Stimulated activated CD8-positive, alpha-beta memory T cell treated with anti-CD3 and anti-CD28 coated beads, Interleukin-7, amount 100 ng/mL, for 48 hours (primary cell): ENCODE measurements around the gene WWC2.

ENCODE experiments used
- DNase-seq, 2 donors: peaks; one replicate each; pipeline ENCODE4 v3.0.0-alpha.2; 2020; ENCODE audit warnings: low read depth in 1 of 2; ENCODE audit errors: extremely low read depth in 1 of 2

Gene WWC2

DNA sequence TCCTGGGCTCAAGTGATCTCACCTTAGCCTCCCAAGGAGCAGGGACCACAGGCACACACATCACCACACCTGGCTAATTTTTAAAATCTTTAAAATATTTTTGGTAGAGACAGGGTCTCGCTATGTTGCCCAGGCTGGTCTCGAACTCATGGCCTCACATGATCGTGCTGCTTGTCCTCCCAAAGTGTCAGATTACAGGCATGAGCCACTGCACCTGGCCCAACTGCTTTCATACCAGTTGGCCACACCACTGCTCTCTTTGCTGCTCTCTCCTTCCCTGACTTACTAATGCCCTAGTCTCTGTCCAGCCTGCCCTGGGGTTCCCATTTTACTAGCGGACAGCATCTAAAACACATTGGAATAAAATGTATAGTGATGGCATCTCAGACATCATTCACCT, 153.9 kb downstream of the WWC2 start:
- no peak for DNase-seq

DNA sequence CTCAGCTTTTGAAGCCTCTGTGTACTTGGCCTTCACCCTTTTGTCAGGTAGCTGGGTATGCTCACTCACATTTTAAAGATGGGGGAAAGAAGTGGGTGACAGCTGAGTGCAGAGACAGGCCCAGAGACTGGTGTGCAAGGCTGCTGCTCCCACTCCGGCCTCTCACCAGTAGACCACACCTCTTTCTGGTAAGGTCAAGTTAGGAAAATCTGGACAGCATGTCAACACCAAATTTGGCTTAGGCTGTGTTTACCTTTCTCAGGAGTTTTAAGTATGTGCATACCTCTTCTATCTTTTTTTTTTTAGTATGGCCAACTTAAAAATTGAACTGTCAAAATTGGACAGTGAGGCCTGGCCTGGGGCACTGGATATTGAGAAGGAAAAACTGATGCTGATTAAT, 154.4 kb downstream of the WWC2 start:
- DNase-seq: no peak

DNA sequence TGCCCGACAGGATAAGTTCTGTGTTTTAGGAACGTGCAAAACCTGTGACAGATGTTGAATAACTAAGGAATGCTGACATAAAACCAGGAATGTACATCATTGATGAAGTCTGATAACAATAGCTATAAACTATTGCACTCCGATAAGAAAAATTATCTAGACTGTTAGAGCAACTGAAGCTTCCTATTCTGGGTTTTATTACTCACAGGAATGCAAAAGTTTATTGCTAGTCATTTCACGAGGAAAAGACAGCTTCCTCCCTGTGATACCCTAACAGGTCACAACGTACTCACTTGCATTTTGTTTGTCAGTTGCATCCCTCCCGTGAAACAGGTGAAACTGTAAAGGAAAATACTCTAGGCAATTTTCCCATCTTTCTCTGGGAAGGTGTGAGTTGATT, 155.1 kb downstream of the WWC2 start:
- DNase-seq: no peak

DNA sequence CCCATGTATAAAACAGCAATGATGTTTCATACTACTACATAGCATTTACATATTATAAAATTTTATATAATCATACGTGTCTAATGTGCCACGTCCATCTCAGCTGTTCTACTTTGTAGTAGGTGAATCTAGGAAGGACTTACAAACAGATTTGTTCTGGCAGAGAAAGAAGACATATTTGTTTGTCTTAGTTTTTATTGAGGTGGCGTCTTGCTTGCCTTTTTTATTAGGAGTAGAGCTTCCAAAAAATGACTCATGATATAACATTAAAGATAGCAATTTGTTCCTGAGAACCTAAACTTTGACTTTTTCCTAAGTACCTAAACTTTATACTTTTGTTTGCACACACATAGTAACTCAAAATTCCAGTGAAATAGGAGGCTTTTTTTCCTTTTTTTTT, 156.4 kb downstream of the WWC2 start:
- DNase-seq: no peak

DNA sequence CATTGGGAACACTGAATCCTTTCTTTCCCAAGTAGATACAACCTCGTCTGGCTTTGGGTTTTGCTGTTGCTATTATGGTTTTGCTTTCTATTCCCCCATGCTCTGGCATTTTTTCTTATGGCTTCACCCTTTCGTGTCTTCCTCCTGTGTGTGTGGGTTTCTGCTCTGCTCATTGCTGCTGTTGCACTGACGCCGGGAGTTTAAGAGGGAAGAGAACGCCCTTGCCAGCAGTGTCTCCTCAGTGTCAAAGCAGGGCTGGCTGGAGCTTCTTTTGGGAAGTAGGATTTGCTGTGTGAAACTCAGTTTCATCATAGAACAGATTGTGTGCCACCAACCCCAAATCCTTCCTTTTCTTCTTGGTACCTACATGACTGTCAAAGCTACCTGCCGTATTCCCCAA, 157.3 kb downstream of the WWC2 start:
- DNase-seq: no peak

DNA sequence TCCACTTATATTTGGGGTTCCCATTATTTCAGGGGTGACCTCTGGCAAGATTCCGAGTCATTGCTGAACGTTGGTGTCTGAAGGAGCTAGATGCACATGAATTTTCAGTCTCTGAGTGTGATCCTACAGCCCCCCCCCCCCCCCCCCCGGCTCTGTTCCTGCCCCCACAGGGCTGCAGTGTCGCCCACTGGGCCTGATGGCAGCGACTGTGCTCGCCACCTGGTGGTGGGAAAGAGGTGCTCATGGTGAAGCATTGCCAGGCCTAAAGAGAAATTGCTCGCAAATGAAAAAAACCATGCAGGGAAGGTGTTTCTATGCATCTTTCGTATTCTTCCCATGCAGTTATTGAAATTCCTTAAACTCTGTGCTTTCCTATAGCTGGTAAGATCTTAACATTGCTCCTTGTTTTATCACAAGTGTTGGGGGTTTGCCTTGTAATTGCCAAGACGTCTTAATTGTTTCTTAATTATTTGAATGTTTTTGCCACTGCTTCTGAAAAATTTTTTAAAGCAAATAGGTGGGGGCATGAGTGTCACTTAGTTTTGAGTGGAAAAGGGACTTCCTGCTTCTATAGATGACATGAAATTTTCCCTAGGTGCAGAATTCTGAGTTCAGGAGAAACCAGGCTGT, 157.8 kb downstream of the WWC2 start:
- peak in 1 of 2 donors; percentile 11 for DNase-seq

DNA sequence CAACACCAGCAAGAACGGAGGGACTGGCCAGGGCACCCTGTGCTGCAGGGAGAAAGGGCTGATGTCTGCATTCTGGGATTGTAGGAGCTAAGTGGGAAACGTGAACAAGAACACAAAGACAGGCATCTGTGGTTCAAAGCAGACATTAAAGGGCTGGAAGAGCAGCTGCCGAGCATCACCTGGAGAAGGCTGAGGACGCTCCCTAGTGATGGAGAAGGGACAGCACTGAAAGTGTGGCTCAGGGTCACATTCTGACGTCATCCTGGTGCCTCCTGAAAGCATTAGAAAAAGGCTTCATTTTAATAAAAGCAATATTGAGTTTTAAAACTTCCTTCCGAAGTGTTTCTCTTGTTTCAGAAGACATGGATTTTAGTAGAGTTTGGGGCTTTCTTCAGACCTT, 158.8 kb downstream of the WWC2 start:
- no peak for DNase-seq

DNA sequence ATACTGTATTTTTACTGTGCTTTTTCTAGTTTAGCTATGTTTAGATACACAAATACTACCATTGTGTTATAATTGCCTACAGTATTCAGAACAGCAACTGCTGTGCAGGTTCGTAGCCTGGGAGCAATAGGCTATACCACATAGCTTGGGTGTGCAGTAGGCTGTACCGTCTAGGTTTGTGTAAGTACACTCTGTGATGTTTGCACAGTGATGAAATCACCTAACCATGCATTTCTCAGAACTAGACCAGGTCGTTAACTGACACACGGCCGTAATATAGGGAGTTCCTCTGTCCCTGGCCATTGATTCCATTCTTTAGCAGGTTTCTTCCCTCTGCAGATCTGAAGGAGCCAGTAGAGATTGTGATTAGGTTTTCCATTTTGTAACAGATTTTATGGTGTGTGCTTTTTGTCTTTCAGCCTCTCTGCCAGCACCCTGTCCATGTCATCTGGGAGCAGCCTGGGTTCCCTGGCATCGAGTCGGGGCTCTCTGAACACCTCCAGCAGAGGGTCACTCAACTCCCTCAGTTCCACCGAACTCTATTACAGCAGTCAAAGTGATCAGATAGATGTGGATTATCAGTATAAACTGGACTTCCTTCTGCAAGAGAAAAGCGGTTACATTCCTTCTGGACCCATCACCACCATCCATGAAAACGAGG, 161.6 kb downstream of the WWC2 start:
- DNase-seq: no peak

DNA sequence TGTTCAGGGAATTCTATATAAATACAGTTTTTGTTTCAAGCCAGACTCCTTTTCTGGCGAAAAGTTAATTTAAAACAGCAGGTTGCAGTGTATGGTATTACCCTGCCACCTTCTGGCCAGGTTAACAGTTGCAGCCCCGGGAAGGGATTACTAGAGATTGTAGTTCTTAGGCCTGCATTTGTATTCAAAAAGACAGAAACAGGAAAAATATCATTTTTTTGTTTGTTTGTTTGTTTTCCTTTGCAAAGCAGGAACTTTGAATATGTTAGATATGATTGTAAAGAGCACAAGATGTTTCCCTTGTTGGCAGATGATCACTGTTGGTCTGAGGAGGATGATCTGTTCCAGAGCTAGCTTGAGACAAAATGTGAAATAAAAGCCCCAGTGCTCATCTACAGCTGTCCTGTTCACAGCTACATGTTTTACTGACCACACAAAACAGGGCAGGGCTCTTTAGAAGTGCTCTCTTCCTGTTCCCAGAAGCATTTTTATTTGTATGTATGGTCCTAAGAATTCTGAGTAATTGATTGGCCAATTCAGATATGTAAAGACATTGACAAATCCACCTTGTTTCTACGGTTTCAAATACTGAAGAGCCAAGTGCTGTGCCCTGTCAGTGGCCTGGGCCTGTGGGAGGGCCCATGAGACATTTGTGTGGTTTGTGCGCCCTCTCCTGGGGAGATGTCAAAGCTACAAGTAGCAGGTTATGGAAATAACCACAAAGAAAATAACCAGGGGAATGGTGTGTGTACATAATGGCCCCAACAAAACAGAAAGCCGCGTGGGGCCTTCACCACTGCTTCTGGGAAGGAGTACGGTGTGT, 163.1 kb downstream of the WWC2 start:
- DNase-seq: peak; percentile 26 to 59

DNA sequence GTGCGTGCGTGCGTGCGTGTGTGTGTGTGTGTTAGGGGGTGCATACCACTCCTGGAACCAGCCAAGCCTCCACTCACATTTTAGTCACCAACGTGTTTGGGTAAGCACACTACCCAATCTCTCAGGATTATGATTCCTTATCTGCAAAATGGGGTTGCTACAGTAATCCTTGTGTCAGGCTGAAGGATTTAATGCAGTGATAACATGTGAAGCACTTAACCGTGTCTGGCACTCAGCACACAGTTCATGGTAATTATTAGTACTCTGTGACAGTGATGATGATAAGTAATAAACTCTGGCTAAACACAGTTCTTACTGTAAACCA, 163.7 kb downstream of the WWC2 start:
- no peak for DNase-seq

DNA sequence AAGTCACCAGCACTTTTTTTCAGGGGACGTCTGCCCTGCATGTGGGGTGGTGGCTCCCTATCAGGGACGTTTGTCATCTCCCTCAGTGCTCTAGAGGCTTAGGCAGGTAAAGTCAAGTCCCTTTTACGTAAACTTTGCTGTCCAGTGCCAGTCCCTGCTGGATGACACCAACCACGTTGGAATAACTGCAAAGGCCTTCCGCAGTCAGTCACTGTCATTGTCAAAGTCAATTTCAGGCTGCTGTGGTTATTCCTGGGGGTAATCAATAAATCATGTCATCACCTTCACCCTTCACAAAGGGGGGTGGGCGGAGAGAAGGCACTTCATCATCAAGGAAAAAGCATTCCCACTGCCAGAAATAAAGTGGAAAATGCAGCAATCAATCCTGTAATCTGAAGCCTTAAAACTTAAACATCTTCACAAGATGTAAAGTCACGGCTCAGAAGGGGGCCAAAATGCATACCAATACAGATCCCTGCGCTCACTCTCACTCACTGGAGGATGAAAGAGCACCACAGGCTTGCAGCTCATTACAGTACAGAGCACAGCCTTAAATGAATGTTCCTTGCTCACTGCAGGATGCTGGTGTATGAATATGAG, 164.8 kb downstream of the WWC2 start:
- no peak for DNase-seq

DNA sequence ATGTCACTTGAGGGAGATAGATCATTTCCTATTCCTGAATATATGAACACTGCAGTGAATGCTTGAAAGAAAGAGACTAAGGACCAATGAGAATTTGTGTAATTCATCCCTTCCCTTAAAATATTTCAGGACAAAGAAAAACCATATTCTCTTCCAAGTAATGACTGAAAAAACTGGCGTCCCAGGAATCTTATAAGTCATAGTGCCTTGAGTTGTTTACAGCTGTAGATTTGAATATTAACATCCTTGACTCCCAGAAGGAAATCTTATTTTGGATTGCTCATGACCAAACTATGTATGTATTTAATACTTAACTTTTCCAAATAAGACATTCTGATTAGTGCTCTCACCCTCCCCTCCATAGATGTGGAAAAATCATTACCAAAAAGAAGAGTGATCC, 165.6 kb downstream of the WWC2 start:
- DNase-seq: no peak

DNA sequence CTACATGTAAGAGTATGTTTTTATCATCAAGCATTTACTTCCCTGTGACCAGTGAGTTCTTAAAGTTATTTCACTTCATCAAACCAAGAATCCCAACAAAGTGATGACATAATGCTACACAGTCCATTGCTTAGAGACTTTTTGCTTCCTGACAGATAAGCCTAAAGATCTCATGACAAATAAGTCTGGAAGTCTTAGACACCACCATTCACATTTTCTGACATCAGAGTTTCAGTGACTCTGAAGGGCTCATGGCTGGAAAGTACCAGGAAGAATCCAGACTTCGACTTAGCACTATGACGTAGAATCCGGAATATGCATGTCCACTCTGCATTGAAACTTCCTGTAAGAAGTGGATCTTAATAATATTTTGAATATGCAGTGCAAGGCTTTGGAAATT, 167.3 kb downstream of the WWC2 start:
- DNase-seq: no peak

DNA sequence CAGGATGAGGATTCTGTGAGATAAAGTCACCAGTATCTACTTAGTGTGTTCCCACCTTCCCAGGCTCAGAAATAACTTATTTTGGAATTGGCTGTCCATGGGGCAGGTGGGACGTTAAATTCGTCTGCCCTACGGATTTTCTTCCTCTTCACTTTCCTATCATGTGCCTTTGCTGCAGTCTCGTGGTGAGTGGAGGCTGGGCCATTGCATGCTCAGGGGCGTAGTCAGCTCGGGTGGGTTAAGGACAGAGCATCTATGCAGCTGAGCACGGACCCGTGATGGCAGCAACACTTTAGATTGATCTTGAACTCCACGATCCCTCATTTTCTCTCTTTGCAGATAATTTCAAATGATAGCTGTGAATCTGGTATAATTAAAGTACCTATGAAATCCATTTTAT, 169.5 kb downstream of the WWC2 start:
- no peak for DNase-seq

DNA sequence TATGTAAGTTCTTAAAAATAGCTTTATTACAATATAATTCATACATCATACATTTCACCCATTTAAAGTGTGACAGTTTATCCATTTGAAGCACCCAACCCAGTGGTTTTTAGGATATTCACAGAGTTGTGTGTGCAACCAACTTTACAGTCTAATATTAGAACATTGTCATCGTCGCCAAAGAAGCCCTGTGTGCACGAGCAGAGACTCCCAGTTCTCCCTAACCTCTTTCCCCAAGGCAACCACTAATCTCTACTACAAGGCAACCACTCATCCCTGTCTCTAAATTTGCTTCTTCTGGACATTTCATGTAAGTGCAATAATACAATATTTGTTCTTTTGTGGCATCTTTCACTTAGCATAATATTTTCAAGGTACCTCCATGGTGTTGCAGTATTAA, 173.3 kb downstream of the WWC2 start:
- no peak for DNase-seq

DNA sequence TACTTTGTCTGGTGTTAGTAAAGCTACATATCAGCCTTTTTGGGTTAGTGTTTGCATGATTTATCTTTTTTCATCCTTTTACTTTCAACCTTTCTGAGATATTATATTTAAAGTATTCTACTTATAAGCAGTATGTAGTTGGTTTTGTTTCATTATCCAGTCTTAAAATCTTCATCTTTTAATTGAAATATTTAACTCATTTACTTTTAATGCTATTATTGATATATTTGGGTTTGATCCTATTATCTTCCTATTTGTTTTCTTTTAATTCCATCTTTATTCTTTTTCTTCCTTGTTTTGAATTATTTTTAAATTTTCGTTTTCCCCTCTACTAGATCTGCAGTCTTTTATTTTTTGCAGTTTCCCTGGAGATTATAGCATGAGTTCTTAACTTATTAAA, 177.0 kb downstream of the WWC2 start:
- DNase-seq: no peak

DNA sequence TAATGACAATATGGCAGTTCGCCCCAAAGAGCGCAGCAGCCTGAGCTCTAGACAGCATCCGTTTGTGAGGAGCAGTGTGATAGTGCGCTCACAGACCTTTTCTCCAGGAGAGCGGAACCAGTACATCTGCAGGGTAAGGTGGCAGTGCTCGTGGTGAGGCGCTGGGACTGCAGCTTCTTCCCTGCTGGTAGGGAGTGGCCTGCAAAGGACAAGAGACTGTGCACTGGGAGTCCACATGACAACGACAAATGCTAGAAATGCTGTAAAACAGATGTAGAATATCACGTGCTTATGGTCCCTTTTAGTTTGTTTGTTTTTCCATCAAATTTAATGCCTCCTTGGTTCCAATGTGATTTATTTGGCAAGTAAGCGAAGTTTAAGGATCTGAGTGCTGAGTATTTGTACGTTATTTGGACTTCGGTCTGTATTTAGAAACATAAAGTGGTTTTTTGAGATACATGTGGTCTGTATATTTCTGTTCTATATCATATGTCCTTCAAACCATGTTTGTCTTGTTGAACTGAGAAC, 185.3 kb downstream of the WWC2 start:
- DNase-seq: no peak

DNA sequence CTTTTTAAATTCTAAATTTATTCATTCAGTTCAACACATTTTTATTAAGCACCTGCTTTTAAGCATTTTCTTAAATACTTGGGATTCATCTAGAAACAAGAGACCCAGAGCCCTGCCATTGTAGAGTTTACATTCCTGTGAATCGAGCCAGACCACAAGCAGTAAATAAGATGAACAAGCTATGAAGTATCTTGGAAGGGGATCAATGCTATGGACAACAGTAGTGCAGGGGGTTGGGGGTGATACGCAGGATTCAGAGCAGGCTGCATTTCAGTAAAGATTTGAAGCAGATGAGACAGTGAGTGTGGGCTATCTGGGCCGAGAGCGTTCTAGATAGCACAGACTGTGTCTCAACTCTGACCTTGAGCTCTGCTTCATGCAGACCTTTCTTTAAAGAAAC, 185.9 kb downstream of the WWC2 start:
- DNase-seq: no peak

DNA sequence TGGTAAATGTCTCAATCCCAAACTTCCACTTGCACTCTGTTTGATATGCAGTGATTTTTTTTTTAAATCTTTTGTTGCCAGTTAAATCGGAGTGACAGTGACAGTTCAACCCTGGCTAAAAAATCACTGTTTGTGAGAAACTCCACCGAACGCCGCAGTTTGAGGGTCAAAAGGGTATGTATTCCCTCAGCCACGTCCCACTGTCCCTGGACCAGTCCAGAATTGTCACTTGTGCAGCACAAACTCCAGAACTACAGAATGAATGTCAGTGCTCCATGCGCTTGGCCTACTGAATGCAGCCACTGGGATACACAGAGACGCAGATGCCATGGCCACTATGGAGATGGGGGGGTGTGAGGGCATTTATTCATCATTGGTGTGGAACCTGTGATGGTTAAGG, 186.8 kb downstream of the WWC2 start:
- no peak for DNase-seq

DNA sequence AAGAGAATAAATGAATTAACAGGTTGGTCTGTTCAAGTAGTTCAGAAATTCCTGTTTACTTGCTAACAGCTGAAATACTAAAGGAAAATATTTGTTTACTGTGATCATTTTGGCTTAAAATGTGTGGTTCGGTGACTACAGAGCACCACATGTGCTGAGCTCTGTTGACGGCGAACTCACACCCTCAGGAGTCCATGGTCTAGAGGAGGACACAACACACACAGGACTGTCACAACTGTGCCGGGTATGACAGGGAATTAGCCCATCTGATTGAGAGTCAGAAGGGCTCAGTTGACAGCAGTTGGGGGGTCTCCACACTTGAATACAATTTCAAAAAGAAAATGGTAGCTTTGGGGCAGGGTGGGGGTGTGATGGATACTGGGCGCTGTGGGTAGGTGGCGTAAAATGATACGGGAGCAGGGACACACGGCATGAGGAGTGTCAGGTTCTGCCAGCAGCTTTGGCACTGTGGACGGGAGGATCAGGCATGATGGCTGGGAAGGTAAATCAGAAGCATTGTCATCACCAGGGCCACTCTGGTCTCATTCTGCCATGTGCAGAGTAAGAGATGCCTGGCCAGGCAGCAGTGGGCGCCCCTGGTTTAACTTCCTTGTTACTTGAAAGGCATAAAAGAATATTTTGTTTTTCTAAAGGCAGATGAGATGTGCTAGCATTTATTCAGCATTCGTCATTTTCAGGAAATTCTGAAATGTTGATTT, 187.7 kb downstream of the WWC2 start:
- no peak for DNase-seq

DNA sequence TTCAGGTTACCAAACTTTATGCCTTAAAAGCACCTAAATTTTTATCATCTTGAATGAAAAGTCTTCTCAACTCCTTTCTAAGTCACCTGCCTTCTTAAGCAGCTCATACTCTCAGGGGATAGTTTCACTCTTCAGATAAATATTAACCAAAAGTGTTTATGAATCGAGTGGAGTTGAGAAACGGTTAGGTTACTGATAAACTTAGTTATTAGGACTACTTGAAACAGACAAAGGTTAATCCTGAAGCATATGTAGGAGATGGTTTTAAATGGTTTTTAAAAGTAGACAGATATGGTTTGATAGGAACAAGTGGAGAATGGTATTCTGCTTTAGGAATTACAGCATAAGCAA, 188.2 kb downstream of the WWC2 start:
- no peak for DNase-seq
